NCI-H2171 (cell line): Measurements from ENCODE around the gene FAU.
A peak's percentile ranks its signal among the peaks of the same experiment; 100 is the strongest.

Experiments used
- DNase-seq: peaks from one replicate; lab custom pipeline; 2025; lab: John Stamatoyannopoulos, UW

Gene FAU

GRCh38 chr11:65135633-65136145, 13.8 kb upstream of the FAU start:
- DNase-seq: no peak

- peak; percentile 93 for DNase-seq
These were observed 13.2 kb upstream of the FAU start for GRCh38 chr11:65134952-65135632.

- DNase-seq: peak; percentile 86
These were observed 12.5 kb upstream of the FAU start, which contains the start of gene SYVN1 for GRCh38 chr11:65134240-65134951. SYVN1 (minus strand) TSS chr11:65134519; CDS start chr11:65133601, 918 bp downstream.

GRCh38 chr11:65133724-65134123, 11.8 kb upstream of the FAU start:
- DNase-seq: no peak

- DNase-seq: no peak
These were observed 11.2 kb upstream of the FAU start for GRCh38 chr11:65132988-65133700.

- no peak for DNase-seq
These were observed 10.5 kb upstream of the FAU start for GRCh38 chr11:65132238-65132987.

- no peak for DNase-seq
These were observed 9.9 kb upstream of the FAU start for GRCh38 chr11:65131895-65132237.

- no peak for DNase-seq
These were observed 9.5 kb upstream of the FAU start for GRCh38 chr11:65131417-65131776.

GRCh38 chr11:65130631-65131416, 8.9 kb upstream of the FAU start:
- DNase-seq: no peak

- DNase-seq: no peak
These were observed 7.9 kb upstream of the FAU start for GRCh38 chr11:65129649-65130441.

GRCh38 chr11:65128182-65129145, 6.5 kb upstream of the FAU start:
- no peak for DNase-seq

GRCh38 chr11:65127473-65128181, 5.7 kb upstream of the FAU start:
- no peak for DNase-seq

- no peak for DNase-seq
These were observed 4.8 kb upstream of the FAU start for GRCh38 chr11:65126624-65127274.

- DNase-seq: no peak
These were observed 3.5 kb upstream of the FAU start for GRCh38 chr11:65125197-65126056.

- no peak for DNase-seq
These were observed 2.7 kb upstream of the FAU start for GRCh38 chr11:65124480-65125196.

GRCh38 chr11:65121447-65121864, 478 bp downstream of the FAU start:
- DNase-seq: no peak

GRCh38 chr11:65120831-65121230, 1.1 kb downstream of the FAU start:
- DNase-seq: no peak
